HG02885 (cell line): ENCODE measurements around the gene DLGAP1.

Source experiments
- ATAC-seq: cut with Tn5 transposase; IDR thresholded peaks from one replicate; pipeline ENCODE4 v1.9.1; 2021; ENCODE audit warnings: mild to moderate bottlenecking; ENCODE audit not compliant: unreplicated experiment, poor library complexity

DLGAP1 gene

DNA sequence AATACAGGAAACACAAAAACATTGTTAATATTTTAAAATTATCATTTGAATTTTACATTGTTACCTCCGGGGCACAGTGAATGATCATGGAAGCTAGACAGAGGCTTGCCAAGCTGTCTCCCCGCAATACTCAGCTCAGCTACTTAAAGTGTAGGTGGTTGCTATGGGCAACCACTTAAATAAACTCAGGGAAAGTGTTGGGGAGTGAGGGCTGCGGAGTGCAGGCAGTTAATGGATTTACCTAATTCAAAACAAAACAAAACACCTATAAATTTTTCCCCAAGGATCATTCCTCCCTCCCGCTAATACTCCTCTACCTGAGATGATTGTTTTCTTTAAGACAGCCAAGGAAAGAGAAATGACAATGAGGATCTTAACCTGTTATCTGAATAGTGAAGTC is 655.6 kb downstream of the DLGAP1 start:
- no peak for ATAC-seq

DNA sequence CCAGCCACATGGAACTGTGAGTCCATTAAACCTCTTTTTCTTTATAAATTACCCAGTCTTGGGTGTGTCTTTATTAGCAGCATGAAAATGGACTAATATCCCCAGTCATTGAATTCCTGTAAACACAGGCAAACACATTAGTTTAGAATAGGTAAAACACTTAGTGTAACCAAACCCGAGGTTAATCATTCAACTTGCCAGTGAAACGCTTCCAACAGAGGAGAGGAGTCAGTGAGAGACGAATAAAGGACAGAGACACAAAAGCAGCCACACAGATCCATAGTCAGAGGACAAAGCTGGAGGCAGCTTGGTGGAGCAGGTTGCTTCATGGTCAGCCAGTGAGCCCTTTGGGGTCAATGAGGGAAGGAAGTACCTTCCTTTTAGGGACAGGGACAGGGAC is 657.1 kb downstream of the DLGAP1 start:
- no peak for ATAC-seq

DNA sequence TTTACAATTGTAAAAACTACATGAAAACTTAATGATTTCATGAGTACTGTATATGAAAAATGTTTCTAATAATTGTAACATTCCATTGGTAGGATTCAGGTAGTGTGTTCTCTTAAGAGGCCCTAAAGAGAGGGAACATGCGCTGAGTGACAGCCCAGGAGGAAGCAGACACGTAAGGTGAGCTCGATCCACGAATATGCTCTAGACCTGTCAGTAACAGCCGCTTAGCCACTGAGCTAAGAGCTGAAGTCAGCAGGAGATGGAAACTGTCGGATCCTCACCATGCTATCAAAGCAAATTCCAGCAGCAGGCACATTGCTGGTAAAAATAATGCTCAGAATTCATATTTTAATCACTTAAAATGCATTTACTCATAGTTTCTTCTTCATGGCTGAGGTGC is 658.7 kb downstream of the DLGAP1 start:
- ATAC-seq: no peak

GRCh38 chr18:3794537-3795348 is 660.4 kb downstream of the DLGAP1 start:
- ATAC-seq: no peak

DNA sequence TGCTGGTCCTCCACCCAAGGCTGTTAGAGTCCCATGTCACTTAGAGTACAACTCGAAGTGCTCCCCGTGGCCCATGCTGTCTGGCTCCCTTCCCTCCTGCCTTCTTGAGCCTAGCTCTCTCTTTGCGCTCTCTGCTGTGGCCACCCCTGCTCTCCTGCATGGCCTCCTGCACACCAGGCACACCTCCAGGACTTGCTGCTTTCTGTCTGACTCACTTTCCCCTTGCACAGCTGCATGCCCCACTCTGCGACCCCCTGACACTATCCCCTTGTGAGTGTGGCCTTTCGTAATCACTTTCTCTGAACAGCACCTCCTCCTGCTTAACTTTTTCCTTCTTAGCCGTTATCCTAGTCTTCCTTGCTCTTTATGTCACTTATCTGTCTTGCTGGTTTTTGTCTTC is 661.6 kb downstream of the DLGAP1 start:
- no peak for ATAC-seq

DNA sequence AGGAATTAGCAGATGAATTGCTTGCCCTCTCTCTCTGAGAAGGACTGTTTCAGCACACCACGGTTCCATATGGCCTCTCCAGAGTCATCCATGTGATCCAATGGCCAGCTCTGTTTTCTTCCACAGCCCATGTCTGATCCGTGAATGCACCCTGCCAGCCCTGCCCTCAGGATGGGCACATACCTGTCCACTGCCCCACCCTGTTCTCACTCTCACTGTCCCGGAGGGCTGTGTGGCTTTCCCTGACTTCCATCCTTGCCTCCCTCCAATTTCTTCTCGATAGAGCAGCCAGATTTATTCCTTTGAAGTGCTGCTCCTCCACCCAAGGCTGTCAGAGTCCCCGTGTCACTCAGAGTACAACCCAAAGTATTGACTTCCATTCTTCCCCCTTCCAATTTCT is 662.0 kb downstream of the DLGAP1 start:
- no peak for ATAC-seq

GRCh38 chr18:3792711-3793110 is 662.4 kb downstream of the DLGAP1 start:
- no peak for ATAC-seq

- ATAC-seq: no peak
These were observed 663.9 kb downstream of the DLGAP1 start for GRCh38 chr18:3791238-3791637.

- ATAC-seq: peak; percentile 39
These were observed 664.4 kb downstream of the DLGAP1 start for GRCh38 chr18:3790703-3791102.

DNA sequence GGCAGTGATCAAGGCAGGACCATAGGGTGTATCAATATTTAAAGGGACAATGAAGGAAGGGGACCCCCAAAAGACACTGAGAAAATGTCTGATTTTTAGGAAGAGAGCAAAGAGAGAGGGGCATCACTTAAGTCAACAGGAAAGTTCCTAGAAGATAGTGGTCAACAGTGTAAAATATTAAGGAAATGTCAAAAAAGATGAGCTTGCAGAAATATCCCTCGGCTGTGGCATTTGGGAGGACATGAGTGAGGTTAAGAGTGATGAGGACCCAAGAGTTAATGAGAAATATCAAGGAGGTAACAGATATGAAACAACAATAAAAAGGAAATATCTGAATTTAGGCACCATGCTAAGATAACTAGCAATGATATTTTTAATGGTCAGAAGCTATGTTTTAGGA is 665.6 kb downstream of the DLGAP1 start:
- no peak for ATAC-seq

- no peak for ATAC-seq
These were observed 670.2 kb downstream of the DLGAP1 start for GRCh38 chr18:3784949-3785348.

DNA sequence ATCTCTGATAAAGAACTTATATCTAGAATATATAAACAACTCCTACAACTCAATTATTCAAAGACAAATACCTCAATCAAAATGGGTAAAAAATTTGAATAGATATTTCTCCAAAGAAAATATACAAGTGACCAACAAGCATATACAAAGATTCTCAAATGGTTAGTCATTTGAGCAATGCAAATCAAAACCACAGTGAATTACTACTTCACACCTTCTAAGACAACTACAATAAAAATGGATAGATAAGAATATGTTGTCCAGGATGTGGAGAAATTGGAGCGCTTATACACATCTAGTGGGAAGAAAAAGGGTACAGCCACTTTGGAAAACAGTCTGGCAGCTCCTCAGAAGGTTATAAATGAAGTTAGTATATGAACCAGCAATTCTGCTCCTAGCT is 672.2 kb downstream of the DLGAP1 start:
- no peak for ATAC-seq

DNA sequence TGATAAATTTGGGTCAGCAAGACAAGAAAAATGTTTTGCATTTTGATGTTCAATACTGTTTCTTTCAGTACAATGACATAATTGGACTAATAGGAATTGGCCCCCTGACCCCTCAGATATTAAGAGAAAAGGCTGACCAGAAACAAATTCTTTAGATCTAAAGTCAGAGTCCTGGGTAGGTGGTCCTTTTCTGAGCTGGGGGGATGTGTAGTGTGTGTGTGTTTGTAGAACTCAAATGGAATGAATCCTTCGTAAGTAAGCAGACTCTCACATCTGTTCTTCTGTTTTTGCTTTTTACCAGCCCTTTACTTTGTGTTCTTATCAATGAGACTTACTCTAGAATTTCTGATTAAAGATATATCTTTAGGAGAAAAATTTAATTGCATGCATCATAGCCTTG is 677.4 kb downstream of the DLGAP1 start:
- no peak for ATAC-seq

DNA sequence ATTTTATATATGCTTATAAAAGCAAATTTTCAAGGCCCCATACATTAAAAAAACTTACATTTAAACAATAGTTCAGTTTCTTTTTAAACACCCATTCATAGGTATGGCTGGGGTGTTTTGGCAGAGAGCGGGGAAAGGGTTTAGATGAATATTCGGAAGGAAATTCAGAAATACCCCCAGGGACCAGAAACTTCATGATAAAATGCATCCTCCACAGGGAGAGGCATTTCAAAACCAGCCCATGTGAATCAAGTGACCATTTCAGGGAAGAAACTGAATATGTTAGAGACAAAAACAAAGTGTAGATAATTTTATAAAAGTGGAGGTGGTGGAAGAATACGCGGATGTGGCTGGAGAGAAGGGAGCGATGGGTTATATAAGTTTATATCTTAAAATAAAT is 678.0 kb downstream of the DLGAP1 start:
- no peak for ATAC-seq

DNA sequence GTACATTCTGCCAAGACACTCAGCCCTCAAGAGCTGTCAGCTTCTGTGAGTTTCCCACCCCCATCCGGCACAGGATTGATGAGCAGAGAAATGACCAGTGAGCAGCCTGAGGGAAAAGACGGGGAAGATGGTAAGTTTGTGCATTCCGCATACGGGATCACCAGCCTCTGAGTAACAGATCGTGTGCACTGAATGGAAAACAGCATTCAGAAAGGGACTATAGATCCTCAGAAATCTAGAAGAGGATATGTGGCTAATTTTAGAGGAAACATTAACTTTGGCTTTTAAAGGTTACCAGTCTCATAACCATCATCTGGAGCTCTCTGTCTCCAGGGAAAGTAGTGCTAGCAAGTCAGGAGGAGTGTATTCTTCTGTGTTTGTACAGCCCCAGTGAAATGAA is 679.1 kb downstream of the DLGAP1 start:
- no peak for ATAC-seq

- ATAC-seq: no peak
These were observed 681.8 kb downstream of the DLGAP1 start for GRCh38 chr18:3773303-3773702.

- ATAC-seq: peak; percentile 99
These were observed 683.8 kb downstream of the DLGAP1 start for GRCh38 chr18:3771121-3771971.

DNA sequence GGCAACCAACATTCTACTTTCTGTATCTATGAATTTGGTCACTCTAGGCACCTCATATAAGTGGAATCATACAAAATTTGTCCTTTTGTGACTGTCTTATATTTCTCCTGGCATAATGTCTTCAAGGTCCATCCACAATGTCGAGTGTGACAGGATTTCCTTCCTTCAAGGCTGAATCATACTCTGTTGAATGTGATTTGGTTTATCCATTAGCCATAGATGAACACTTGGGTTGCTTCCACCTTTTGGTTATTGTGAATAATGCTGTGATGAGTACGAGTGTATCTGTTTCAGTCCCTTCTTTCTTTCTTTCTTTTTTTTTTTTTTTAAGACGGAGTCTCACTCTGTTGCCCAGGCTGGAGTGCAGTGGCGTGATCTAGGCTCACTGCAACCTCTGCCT is 693.8 kb downstream of the DLGAP1 start:
- no peak for ATAC-seq

DNA sequence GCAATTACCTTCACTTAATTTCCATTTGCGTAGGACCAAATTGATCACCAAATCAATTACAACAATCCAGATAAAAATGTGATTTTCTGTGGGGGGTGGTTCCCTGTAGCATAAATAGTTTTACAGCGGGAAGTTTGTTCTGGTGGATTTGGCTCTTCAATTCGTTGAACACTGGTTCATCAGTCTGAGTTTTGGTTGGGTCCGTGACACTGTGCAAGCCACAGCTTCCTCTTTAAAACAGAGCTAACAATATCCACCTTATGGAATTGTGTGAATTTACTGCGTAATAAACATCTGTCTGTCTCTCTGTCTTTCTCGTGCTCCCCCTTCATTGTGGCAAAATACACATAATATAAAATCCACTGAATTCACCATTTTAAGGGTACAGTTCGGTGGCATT is 694.4 kb downstream of the DLGAP1 start:
- ATAC-seq: no peak

DNA sequence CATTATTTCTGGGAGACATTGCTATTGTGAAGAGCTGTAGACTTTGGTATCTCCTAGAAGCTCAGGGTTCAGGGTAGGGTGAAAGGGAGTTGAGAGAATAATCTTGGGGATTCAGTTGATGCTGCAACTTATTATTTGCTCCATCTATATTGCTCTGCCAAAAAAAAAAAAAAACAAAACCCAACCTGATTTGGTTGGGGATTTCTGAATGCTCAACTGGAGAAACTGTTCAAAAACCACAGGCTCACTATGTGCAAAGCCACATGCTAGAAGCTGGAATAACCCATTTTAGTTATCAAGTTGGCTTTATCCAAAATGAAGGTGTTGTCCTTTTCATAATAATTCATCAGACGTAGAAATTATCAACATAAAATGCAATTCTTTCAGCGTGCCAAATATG is 696.0 kb downstream of the DLGAP1 start:
- ATAC-seq: no peak

DNA sequence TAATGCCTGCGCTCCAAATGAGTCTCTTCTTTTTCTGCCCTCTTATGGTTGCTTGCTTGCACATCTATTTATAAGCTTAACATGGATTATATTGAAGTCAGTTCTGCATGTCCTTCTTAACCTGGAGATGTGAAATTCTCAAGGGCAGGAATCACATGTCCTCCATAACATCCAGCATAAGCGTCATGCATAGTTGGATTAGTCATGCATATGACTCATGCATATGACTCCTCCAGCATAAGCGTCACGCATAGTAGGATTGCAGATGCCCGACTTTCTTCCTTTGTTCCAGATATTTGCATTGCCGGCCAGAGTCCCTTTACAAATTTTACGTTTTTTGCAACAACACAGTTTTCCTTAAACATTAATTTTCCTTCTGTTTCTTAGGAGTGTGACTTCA is 696.6 kb downstream of the DLGAP1 start:
- ATAC-seq: no peak

DNA sequence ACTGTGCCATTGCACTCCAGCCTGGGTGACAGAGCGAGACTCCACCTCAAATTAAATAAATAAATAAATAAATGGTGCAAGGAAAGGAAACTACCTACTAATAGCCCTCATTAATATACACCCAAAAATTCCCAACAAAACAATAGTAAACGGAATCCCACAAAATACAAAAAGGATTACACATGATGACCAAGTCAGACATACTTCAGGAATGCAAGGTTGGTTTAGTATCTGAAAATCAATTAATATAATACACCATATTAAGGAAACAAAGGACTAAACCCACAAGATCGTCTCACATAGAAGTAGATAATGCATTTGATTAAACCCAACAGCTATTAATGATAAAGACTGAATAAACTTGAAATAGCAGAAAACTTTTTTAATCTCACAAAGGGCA is 697.7 kb downstream of the DLGAP1 start:
- no peak for ATAC-seq
